ENCODE data around the gene UBE3B.

UBE3B gene

DNA sequence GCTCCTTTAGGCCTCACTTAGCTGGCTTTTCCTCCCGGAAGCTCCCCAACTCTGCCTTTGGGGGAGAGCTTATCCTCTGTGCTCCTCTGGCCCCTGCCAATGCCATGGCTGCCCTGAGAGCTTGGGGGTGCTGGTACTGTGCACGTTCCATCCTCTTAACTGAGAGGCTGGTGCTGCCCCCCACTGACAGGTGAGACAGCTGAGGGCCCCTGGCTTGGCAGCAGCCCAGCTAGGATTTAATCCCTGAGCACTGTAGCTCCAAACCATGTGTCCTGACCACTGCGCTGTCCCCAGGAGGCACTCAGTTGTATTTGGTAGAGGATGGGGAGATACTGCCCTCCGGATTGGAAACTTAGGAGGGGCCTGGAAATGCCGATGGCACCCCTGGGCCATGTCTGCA, 46.1 kb downstream of the UBE3B start:
- H4K20me1 ChIP-seq (ENCODE audit: insufficient read depth, low read length), result no peaks in the 10 kb centered on the region
- H3K9me3 ChIP-seq (ENCODE audit: low read length), result no peaks in the 10 kb centered on the region
- H2AFZ ChIP-seq (ENCODE audit: low read length), result no peak overlapping the region
- H3K27ac ChIP-seq (ENCODE audit: low read depth, low read length, poor library complexity, severe bottlenecking), result no peak overlapping the region
- H3K9me2 ChIP-seq (ENCODE audit: low read depth, low read length), result no peaks in the 10 kb centered on the region
- H3F3A ChIP-seq (ENCODE audit: insufficient read depth, low read length), result no peaks in the 10 kb centered on the region
- no peak overlapping the region for H3K4me2 ChIP-seq (ENCODE audit: low read length)
- H3K9ac ChIP-seq (ENCODE audit: low read length), result no peak overlapping the region
- no peaks in the 10 kb centered on the region for H3K27me3 ChIP-seq (ENCODE audit: insufficient read depth, low read length)
- no peaks in the 10 kb centered on the region for H3K4me1 ChIP-seq (ENCODE audit: insufficient read depth, low read length, severe bottlenecking)
- TF ChIP-seq, protein P1, sequence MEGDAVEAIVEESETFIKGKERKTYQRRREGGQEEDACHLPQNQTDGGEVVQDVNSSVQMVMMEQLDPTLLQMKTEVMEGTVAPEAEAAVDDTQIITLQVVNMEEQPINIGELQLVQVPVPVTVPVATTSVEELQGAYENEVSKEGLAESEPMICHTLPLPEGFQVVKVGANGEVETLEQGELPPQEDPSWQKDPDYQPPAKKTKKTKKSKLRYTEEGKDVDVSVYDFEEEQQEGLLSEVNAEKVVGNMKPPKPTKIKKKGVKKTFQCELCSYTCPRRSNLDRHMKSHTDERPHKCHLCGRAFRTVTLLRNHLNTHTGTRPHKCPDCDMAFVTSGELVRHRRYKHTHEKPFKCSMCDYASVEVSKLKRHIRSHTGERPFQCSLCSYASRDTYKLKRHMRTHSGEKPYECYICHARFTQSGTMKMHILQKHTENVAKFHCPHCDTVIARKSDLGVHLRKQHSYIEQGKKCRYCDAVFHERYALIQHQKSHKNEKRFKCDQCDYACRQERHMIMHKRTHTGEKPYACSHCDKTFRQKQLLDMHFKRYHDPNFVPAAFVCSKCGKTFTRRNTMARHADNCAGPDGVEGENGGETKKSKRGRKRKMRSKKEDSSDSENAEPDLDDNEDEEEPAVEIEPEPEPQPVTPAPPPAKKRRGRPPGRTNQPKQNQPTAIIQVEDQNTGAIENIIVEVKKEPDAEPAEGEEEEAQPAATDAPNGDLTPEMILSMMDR (IDR thresholded peaks at IDR 0.05; ENCODE audit: low read length), result no peak
- TF ChIP-seq EZH2 (IDR thresholded peaks at IDR 0.05; ENCODE audit: borderline replicate concordance, low read length), result no peak
- H3K36me3 ChIP-seq (ENCODE audit: insufficient read depth, low read length), result 0 out of 2 replicates have a peak, but pooled peaks cover 8% of the 10 kb centered on the region
- no peaks in the 10 kb centered on the region for H3K79me2 ChIP-seq (ENCODE audit: insufficient read depth, low read length)
- no peak overlapping the region for H3K4me3 ChIP-seq (ENCODE audit: low read depth, low read length, poor library complexity, severe bottlenecking)

DNA sequence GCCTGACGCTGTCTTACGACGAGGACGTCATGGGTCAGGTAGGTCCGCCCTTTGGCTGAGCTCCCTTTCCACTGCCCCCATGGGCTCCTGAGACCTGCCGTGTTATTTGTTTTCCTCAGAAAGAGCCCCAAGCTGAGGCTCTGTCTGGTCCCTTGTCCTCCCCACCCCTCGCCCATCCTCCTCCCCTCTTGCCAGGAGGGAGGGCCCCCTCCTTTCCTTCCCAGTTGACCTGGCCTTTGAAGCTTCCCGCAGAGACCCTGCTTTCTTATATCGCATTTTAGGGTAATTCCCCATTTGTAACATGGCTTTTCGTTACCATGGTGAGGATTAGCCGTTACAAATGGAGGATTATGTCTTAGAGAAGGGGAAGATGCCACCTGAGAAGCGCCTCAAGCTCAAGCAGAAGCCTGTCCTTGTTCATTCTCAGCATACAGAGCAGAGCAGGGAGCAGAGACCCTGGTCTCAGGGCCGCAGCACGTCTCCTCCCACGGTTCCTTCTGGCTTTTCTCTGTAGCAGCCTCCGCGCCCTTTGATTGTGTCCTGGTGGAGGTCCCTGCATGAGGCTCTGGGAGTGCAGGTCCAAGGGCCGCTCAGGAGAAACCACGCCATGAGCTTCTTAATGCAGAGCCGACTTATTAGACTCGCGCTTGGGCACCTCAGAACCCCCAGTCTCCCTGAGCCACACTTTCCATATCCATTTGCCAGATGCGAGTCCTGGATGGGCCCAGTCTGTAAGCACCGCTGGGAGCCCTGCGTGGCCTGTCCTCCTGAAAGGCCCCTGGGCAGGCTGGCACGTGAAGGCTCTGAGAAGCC, 47.2 kb downstream of the UBE3B start:
- no peaks in the 10 kb centered on the region for H3K4me1 ChIP-seq (ENCODE audit: insufficient read depth, low read length, severe bottlenecking)

DNA sequence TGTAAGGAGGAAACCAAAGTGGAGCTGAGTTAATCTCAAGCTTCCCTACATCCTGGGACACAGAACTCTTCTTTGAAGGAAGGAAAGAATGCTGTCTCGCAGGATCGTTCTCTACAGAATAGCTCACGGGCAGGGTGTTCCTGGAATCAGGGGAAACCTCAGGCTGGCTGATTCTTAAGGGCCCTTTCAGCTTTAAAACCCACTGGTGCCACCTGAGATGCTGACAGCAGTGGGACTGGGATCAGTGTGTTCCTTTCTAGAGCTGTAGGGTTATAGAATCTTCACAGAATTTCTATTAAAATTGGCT, 47.8 kb downstream of the UBE3B start:
- Histone ChIP-seq H2AFZ (ENCODE audit: low read length) (no peak overlapping the region), H3K27me3 (ENCODE audit: insufficient read depth, low read length) (no peaks in the 10 kb centered on the region), H3K27ac (ENCODE audit: low read depth, low read length, poor library complexity, severe bottlenecking) (no peak overlapping the region), H3K36me3 (ENCODE audit: insufficient read depth, low read length) (0 out of 2 replicates have a peak, but pooled peaks cover 8% of the 10 kb centered on the region), H3K4me1 (ENCODE audit: insufficient read depth, low read length, severe bottlenecking) (no peaks in the 10 kb centered on the region), H3K9me3 (ENCODE audit: low read length) (no peaks in the 10 kb centered on the region), H4K20me1 (ENCODE audit: insufficient read depth, low read length) (no peaks in the 10 kb centered on the region), H3K4me3 (ENCODE audit: low read depth, low read length, poor library complexity, severe bottlenecking) (no peak overlapping the region), H3K9me2 (ENCODE audit: low read depth, low read length) (no peaks in the 10 kb centered on the region), H3F3A (ENCODE audit: insufficient read depth, low read length) (no peaks in the 10 kb centered on the region), H3K4me2 (ENCODE audit: low read length) (no peak overlapping the region), H3K79me2 (ENCODE audit: insufficient read depth, low read length) (no peaks in the 10 kb centered on the region), H3K9ac (ENCODE audit: low read length) (no peak overlapping the region)
- TF ChIP-seq EZH2 (IDR thresholded peaks at IDR 0.05; ENCODE audit: borderline replicate concordance, low read length), result no peak
- TF ChIP-seq, protein P1 (IDR thresholded peaks at IDR 0.05; ENCODE audit: low read length), result no peak

More for the DNA sequence above, 47.2 kb downstream of the UBE3B start:
- no peaks in the 10 kb centered on the region for H3K79me2 ChIP-seq (ENCODE audit: insufficient read depth, low read length)
- H3K9me2 ChIP-seq (ENCODE audit: low read depth, low read length), result no peaks in the 10 kb centered on the region
- no peak overlapping the region for H2AFZ ChIP-seq (ENCODE audit: low read length)
- no peaks in the 10 kb centered on the region for H3K27me3 ChIP-seq (ENCODE audit: insufficient read depth, low read length)
- H3K4me3 ChIP-seq (ENCODE audit: low read depth, low read length, poor library complexity, severe bottlenecking), result no peak overlapping the region
- no peak for TF ChIP-seq EZH2 (IDR thresholded peaks at IDR 0.05; ENCODE audit: borderline replicate concordance, low read length)
- TF ChIP-seq, protein P1 (IDR thresholded peaks at IDR 0.05; ENCODE audit: low read length), result no peak
- H3K9me3 ChIP-seq (ENCODE audit: low read length), result no peaks in the 10 kb centered on the region
- no peaks in the 10 kb centered on the region for H3F3A ChIP-seq (ENCODE audit: insufficient read depth, low read length)
- no peak overlapping the region for H3K9ac ChIP-seq (ENCODE audit: low read length)
- H3K36me3 ChIP-seq (ENCODE audit: insufficient read depth, low read length), result 0 out of 2 replicates have a peak, but pooled peaks cover 8% of the 10 kb centered on the region
- H4K20me1 ChIP-seq (ENCODE audit: insufficient read depth, low read length), result no peaks in the 10 kb centered on the region
- H3K27ac ChIP-seq (ENCODE audit: low read depth, low read length, poor library complexity, severe bottlenecking), result no peak overlapping the region
- H3K4me2 ChIP-seq (ENCODE audit: low read length), result no peak overlapping the region

Data from OCI-LY1 (cell line).